ENCODE measurements around the gene HOXA1.

The HOXA1 gene

DNA sequence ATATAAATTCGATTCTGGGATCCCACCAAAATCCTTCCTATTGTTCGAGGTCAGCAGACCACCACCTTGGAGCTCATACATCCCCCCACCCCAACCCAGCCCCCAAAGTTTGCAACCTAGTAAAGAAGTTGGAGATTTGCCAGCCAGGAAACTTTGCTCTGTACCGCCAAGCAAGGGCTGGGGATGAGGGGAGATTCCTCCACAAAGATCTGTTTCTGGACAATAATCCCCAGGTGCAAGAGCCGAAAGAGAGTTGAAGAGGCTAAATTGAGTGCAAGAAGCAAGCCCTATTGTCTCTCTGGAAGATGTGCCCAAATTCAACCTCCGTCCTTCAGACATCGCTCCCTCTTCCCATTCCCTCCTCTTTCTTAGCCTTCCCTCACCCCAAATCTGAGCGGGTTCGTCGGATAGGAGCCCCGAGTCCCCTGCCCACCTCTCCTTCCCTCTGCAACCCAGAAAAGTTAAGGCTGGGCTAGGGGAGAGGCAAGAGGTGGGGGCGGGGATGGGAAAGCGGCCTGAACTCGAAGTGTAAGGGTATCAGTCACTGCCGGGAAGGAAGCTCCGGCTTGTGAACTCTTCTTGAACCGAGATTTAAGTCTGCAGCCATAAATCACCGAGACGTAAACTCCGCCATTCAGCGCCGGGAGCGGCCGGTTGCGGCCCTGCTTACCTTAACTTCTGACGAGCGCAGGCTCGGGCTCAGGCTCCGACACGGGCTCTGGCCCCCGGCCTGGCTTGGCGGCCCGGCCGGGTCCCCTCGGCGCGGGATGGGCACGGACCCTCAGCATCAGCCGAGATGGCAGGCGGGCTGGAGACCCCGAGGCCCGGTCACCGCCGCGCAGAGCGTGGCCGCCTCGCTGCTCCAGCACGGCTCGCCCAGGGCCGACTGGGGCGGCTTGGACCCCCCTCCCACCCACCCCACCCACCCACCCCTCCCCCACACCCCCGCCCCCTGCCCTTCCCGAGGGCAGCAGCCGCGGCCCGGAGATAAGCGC lies 17.5 kb upstream of the HOXA1 start:
- CTCF ChIA-PET = interaction anchor here (0.6 to 1.7 kb wide), 2 partner anchors 16 to 259 kb away, joined by 3 to 5 read pairs; no protein-coding TSS in a partner anchor
- H3K27ac ChIP-seq = peak overlapping the region; percentile 94
- TF ChIP-seq, protein P1, sequence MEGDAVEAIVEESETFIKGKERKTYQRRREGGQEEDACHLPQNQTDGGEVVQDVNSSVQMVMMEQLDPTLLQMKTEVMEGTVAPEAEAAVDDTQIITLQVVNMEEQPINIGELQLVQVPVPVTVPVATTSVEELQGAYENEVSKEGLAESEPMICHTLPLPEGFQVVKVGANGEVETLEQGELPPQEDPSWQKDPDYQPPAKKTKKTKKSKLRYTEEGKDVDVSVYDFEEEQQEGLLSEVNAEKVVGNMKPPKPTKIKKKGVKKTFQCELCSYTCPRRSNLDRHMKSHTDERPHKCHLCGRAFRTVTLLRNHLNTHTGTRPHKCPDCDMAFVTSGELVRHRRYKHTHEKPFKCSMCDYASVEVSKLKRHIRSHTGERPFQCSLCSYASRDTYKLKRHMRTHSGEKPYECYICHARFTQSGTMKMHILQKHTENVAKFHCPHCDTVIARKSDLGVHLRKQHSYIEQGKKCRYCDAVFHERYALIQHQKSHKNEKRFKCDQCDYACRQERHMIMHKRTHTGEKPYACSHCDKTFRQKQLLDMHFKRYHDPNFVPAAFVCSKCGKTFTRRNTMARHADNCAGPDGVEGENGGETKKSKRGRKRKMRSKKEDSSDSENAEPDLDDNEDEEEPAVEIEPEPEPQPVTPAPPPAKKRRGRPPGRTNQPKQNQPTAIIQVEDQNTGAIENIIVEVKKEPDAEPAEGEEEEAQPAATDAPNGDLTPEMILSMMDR (conservative IDR thresholded peaks at IDR 0.05; ENCODE audit: low read depth) = no peak
- POLR2A ChIA-PET (ENCODE audit: low non-redundant PET) = no interaction called here
- DNase-seq (ENCODE audit: low spot score) = peak; percentile 81

- ChIA-PET POLR2A (ENCODE audit: low non-redundant PET) (no interaction called here), CTCF (interaction anchor here (1.7 kb wide), 1 partner anchor 258 kb away, joined by 5 read pairs; no protein-coding TSS in a partner anchor)
- TF ChIP-seq, protein P1 (conservative IDR thresholded peaks at IDR 0.05; ENCODE audit: low read depth) = no peak
- DNase-seq (ENCODE audit: low spot score) = no peak
- no peak overlapping the region for H3K27ac ChIP-seq
Measured at GRCh38 chr7:27112361-27112760, 16.6 kb upstream of the HOXA1 start.

DNA sequence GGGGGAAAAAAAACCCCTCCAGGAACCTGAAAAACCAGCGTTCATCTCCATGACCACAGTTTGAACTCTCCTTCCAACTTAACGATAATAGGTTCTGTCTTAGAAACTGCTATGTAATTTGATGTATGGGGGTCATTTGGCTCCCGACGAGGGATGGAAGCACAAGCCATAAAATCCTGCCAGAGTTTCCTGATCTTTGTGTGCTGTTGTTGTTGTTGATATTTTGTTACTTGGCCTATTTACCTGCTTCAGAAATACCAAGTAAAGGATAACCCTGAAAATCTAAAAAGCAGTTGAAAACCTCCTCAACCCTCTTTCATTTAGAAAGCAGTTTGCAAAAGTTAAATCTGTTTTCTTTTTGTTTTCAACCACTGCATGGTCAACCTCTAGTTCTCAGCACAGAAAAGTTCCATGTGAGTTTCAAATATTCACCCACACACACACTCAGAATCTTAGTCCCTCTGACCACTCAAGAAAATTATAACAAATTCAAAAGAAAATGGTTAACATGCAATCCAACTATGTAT lies 16.0 kb upstream of the HOXA1 start:
- ChIA-PET CTCF (no interaction called here), POLR2A (ENCODE audit: low non-redundant PET) (no interaction called here)
- no peak for DNase-seq (ENCODE audit: low spot score)
- TF ChIP-seq, protein P1 (conservative IDR thresholded peaks at IDR 0.05; ENCODE audit: low read depth) = no peak
- peak overlapping the region; percentile 92; the same call in 1 of the 2 replicates for H3K27ac ChIP-seq

- ChIA-PET CTCF (interaction anchor here (0.7 to 1.2 kb wide), 2 partner anchors 12 to 33 kb away, joined by 3 to 4 read pairs; no protein-coding TSS in a partner anchor), POLR2A (ENCODE audit: low non-redundant PET) (interaction anchor here (0.6 kb wide), 1 partner anchor 14 kb away, joined by 3 read pairs; no protein-coding TSS in a partner anchor)
- peak overlapping the region; percentile 92 for H3K27ac ChIP-seq
- TF ChIP-seq, protein P1 (conservative IDR thresholded peaks at IDR 0.05; ENCODE audit: low read depth) = no peak
- DNase-seq (ENCODE audit: low spot score) = peak; percentile 79
Measured at GRCh38 chr7:27111042-27111750, 15.4 kb upstream of the HOXA1 start.

DNA sequence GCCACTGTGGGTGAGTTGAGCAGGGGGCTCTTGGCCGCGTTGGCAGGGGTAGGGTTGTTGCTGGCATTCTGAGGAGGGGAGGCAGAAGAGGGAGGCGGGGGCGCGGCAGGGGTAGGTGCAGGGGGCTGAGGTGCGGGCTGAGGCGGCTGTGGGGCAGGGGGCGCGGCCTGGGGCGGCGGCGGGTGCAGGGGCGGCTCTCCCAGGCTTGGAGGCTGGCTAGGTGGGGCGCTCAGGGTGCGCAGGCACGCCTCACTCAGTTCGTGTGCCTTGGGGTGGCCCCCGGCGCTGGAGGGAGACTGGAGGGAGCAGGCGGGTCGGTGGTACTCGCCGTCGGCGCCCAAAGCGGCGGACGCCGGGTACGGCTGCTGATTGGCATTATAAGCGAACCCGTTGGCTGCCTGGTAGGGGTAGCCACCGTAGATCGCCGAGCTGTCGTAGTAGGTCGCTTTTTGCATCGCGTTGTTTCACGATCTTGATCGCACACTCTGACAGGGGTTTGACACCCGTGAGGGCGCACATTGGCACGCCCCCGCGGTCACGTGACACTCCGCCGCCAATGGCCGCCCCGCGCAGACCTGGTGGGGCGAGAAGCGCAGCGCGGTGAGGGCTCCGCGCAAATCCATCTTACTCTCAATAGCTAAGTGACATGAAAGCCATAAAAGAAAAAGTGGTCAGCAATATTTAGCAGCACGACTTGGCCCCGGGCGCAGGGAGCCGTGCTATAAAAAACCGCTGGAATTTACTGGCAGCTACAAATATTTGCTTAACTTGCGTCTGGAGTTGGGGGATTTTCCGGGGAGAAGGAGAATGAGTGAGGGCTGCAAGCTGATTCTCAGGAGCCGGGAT lies 14.6 kb upstream of the HOXA1 start:
- TF ChIP-seq, protein P1 (conservative IDR thresholded peaks at IDR 0.05; ENCODE audit: low read depth) = no peak
- peak; percentile 81 for DNase-seq (ENCODE audit: low spot score)
- POLR2A ChIA-PET (ENCODE audit: low non-redundant PET) = interaction anchor here (0.6 kb wide), 1 partner anchor 14 kb away, joined by 3 read pairs; no protein-coding TSS in a partner anchor
- H3K27ac ChIP-seq = peak overlapping the region; percentile 92
- CTCF ChIA-PET = interaction anchor here (0.6 to 1.2 kb wide), 3 partner anchors 11 to 252 kb away, joined by 3 to 4 read pairs (median 4); no protein-coding TSS in a partner anchor

All from RWPE1 (cell line).